ENCODE measurements around the gene IPO9.

Gene IPO9

DNA sequence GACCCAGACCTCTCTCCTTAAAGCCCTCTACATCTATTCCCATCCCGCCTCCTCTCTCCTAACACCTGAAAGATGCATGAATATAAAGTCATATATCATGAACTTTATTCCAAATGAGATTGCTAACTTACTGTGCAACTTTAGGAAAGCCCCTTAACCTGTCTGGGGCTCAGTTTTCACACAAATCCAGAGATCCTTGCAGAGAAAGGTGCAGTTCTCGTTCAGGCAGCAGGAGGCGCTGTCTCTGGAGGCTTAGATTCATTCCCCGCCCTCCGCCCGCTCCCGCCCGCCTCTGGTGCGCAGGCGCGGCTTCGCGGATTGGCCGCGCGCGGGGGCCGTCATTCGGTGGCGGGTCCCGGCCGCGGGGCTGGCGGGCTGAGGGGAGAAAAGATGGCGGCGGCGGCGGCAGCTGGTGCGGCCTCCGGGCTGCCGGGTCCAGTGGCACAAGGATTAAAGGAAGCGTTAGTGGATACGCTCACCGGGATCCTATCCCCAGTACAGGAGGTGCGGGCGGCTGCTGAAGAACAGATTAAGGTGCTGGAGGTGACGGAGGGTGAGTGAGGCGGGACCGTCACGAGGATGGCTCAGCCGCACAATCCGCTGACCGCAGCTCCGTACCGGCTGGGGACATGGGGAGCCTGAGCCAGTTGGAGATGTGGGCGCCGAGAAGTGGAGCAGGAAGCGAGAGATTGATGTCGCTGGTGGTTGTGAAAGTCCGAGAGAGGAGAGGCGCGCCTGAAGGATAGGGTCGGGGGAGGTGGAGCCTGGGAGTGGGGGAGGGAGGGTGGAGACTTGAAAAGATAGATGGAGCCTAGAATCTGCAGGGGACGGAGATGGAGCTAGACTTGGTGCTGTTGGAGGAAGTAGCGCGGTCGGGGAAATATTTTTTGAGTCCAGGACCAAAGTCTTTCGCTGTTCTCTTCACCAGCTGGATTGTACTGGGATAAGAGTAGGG is at the start of gene IPO9:
Gene IPO9 (plus strand): TSS at position 338 of the 955 bp plus-strand sequence. CDS start 53 bp downstream, at position 391.
- DNase-seq, result peak; percentile 91

DNA sequence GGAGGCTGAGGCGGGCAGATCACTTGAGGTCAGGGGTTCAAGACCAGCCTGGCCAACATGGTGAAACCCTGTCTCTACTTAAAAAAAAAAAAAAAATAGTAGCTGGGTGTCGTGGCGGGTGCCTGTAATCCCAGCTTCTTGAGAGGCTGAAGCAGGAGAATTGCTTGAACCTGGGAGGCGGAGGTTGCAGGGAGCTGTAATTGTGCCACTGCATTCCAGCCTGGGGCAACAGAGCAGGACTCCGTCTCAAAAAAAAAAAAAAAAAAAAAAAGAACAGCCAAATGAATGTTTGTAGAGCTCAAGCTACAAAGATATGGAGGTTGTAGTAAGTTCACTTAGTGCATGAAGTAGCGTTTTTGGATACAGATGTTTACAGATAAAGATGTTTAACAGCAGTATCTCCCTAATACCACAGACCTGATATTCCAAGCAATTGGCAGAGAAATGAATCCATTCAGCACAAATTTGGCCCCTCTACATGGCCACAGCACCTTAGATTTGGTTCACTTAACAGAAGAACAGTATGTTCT is 49.5 kb upstream of the IPO9 start:
- no peak for DNase-seq

DNA sequence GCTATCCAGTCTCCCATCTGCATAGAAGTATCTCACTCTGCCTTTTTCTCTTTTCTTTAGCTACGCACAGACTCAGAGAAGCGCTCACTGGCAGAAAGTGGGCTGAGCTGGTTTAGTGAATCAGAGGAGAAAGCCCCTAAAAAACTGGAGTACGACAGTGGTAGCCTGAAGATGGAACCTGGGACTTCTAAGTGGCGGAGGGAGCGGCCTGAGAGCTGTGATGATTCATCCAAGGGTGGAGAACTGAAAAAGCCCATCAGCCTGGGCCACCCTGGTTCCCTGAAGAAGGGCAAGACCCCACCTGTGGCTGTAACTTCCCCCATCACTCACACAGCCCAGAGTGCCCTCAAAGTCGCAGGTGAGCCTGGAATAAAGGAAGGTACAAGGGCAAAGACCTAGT is 48.0 kb upstream of the IPO9 start:
- DNase-seq, result no peak

DNA sequence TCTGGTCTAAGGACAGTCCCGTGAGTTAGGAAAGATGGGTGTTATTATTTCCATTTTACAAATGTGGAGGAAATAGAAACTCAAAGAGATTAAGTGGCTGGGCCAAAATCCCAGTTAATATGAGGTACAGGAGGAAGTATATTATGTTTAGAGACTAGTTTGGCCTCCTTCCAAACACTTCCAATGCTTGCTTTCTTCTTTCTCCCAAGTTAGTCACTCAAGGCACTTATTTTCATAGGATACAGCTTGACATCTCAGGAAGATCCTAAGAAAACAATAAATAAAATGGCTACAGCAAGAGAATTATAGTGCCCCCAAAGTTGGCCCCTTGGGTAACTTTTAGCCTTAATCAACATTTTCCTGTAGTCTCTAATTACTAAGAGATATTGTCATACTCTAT is 47.5 kb upstream of the IPO9 start:
- peak; percentile 62 for DNase-seq

DNA sequence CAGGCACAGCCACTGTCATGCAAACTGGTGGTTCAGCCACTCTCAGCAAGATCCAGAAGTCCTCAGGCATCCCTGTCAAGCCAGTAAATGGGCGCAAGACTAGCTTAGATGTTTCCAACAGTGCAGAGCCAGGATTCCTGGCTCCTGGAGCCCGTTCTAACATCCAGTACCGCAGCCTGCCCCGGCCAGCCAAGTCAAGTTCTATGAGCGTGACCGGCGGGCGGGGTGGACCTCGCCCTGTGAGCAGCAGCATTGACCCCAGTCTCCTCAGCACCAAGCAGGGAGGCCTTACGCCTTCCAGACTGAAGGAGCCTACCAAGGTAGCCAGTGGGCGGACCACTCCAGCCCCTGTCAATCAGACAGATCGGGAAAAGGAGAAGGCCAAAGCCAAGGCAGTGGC is 46.6 kb upstream of the IPO9 start:
- DNase-seq, result no peak

DNA sequence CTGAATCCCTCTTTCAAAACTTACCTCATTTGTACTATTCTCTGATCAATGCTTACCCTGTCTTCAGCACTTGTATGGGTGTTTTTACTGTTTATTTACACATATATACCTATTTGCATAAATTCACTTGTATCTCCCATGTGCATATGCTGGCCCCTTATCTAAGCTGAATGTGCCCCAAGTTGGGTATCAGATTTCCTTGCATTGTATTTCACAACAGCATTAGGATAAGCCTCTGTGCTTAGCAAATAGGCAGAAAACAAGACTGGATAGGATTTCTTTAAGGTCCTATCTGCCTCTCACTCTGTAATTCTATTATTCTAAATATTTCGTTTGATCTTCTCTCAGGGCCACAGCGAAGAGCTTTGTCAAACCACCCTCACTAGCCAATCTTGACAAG is 45.9 kb upstream of the IPO9 start:
- no peak for DNase-seq

DNA sequence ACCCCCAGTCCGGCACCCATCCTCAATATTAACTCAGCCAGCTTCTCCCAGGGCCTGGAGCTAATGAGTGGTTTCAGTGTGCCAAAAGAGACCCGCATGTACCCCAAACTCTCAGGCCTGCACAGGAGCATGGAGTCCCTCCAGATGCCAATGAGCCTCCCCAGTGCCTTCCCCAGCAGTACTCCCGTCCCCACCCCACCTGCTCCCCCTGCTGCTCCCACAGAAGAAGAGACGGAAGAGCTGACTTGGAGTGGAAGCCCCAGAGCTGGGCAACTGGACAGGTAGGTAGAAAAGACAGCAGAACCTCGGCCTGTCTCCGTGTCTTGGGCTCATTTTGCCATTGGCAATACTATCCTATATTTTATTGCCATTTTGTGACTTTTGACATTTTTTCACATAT is 45.4 kb upstream of the IPO9 start:
- no peak for DNase-seq

DNA sequence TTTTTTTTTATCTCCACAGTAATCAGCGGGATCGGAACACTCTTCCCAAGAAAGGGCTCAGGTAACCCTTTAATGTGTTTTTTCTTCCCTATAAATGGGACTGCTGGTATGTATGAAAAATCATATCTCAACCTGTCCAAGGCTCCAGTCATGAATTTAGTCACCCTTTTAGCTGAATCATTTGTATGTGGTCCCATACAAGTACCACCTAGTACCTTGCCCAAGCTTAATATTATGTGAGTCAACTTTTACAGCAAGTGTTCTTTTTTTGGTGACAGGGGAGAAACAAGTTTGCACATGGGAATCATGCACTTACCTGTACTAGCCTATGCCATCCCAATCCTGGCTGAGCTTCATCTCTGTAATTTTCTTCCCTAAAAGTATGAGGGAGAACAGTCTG is 43.7 kb upstream of the IPO9 start:
- DNase-seq, result no peak

DNA sequence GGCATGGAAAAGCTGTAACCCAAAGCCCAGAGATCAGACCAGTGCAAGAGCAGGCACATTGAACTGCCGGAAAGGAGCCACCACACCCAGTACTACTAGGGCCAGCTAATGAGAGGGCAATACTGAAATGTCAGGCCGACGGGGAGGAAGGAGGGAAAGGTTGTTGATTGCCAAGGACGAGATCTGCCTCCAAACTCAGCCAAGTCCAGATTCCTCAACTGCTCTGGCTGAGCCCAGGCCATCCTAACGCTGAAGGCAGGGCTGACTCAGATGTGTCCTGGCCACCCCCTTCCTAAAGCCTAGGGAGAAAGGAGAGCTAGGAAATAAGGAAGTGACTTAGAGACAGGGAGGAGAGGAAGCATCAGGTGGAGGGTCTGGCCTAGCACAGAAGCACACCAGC is 42.1 kb upstream of the IPO9 start:
- no peak for DNase-seq

DNA sequence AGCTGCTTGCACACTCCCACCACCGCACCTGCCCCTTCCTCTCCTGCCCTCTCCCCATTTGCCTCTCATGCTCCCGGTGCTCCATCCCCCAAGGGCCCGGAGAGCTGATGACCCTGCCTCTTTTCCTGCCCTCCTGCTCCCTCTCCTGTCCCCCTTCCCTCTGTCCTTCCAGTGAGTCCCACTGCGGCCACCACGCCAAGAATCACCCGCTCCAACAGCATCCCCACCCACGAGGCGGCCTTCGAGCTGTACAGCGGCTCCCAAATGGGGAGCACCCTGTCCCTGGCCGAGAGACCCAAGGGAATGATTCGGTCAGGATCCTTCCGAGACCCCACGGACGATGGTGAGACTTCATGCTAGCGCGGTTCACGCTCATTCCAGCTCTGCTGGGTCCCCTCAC is 40.7 kb upstream of the IPO9 start:
- DNase-seq, result no peak

DNA sequence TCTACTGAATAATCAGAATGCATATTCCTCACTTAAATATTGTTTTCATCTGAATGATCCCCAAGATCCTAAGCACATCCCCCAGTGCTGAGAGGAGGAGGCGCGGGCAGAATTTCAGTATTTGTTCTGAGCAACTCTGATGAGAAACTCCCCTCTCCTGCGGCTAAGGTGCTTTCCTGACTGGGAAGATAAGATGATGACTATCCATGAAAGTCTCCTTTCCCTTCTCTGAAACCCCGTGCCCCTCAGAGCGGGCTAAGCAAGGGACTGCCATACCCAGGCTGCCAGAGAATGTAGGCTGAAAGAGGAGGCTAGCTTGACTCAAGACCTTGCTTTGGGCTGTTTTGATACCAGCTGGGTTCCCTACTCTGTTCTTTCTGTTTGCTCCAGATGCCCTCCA is 39.7 kb upstream of the IPO9 start:
- no peak for DNase-seq

DNA sequence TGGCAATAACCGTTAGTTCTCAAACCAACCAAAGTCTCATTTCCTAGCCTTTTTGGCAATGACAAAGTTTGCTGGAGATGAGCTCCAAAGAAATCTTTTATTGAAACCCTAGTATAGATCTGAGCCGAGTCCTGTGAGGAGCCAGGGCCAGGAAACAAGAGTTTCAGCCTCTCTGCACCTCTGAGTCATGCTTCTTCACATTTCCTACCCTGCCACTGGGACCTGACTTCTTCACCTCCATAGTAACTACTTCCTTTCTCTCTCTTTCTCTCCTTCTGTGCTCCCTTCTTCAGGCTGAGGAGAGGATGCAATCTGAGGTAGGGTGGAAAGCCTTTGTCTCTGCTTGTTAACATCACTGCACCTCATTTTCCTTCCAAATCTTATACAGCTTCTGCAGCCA is 38.7 kb upstream of the IPO9 start:
- DNase-seq, result peak; percentile 69

DNA sequence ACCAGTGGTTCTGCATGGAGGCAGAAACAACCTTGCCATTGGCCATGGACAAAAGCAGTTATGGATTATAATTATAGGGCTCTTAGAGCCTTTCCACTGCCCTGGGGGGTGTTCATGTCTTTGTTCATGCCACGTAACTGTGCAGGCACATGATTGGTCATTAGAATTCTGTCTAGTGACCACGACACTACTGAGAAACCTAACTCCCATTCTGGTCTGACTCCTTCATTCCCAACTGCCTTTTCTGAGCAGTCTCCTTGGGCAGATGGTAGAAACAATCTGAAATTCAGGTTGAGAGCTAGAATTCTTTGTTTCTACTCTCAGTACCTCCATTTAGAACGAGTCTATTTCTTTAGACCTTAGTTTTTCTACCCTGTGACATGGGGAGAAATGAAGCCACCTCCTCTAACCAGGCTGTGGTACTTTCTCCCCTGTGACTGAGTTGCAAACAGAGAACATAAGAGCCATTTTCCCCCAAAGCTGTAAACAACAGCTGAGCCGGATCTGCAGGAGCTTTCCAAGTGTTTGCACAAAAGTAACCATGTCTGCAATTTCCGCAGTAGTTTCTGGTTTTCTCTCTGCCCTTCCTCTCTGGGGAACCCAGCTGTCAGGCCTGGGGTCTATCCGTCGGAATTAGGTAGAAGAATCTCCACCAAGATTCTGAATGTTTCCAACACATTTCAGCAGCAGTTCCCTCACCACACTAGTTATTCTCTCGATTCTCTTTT is 37.7 kb upstream of the IPO9 start:
- DNase-seq, result no peak

DNA sequence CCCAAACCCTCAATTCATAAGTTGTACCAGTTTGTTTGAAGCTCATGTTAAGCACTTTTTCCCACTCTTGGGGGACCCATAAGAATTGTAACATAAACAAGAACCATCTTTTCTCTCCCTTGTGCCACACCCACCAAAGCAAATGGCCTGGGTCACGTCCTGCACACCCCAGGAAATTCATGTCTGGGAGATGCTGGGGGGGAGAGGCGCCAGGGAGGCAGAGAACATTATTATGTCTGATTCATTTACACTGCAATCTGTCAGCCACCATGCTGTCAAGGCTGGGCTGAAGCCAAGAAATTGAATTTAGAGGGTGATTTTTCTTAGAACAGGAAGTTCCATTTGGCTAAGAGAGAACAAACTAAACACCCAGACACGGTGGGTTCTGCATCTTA is 37.2 kb upstream of the IPO9 start:
- DNase-seq, result peak; percentile 95

DNA sequence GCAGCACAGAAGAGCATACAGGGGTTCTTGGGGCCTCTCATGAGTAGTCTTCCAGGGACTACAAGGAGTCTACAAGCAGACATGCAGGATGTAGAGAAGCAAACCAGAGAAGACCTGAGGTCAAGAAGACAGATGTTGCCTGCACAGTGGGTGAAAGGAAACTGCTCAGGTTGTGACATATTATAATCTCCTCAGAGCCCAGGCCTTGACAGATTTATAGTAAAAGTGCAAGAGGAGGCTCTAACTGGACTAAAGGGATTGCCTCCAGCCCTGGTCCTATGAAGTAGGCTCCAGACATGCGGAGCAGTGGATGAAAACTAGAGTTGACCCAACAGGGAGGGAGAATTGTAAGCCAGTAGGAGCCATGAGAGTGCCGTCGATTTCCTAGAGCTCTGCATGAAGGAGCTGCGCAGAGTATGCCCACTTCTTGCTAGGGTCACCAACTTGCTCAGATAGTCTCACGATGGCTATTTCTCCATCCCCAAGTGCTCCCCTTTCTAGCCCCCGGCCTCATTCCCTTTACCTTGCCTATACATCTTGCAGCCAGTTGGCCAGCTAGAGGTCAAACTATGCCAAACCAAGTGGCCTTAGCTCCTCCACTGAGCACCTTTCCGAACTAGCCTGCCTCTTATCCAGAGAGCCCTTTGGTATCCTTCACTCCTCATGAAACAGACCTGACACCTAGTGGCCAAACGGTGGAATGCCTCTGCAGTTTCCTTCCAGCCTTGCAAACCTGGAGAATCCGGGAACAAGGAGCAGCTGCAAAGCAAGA is 36.2 kb upstream of the IPO9 start:
- peak; percentile 88 for DNase-seq

DNA sequence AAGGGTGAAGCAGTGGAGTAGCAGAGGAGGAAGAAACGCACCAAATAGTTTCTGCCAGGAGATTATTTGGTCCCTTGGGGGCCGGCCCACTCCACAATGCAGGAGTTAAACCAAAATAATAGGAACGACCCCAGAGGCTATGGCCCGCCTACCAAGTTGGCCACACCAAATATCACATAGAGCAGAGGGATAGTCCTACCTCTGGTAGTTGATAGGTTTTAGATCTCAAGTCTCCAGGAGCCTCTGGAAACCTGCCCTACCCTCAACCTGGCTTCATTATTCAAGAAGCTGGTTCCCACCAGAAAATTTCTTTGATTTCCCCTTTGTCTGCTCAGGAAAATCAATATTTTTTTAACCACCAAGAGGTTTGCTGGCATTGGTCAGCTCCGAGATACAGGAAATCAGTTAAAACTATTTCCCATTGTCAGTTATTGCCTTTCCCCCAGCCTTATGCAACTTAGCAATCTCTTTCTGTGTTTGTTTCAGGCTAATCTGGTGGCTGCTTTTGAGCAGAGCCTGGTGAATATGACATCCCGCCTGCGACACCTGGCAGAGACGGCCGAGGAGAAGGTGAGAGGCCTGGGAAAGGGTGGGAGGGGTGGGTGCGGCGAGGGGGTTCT is 35.5 kb upstream of the IPO9 start:
- DNase-seq, result no peak

DNA sequence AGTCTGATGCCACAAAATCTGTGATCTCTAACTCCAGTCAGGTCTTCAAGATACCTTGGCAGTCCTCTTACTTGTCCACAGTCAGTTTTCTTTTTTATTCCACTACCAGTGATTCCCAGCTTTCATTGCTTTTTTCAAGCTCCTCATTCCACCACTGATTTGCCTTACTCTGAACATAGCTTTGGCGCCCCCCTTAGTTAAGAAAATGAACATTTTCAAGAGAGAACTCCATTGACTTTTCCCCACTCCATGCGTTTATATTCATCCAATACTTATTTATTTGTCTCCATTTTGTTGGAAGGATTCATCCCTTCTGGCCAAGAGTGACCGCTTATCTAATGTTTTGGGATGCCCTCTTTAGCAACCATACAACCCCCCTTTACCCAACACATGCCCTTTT is 33.9 kb upstream of the IPO9 start:
- DNase-seq, result peak; percentile 42

DNA sequence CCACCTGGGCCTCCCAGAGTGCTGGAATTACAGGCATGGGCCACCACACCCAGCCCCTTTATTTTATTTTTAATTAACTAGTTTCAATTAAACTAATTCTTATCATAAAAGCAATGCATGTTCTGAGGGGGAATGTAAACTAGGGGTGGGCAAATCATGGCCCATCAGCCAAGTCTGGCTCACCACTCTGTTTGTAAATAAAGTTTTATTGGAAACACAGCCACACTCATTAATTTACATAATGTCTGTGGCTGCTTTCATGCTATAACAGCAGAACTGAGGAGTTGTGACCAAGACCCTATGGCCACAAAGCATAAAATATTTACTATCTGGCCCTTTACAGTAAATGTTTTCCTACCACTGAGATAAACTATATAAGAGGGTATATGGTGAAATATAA is 28.7 kb upstream of the IPO9 start:
- DNase-seq, result no peak

DNA sequence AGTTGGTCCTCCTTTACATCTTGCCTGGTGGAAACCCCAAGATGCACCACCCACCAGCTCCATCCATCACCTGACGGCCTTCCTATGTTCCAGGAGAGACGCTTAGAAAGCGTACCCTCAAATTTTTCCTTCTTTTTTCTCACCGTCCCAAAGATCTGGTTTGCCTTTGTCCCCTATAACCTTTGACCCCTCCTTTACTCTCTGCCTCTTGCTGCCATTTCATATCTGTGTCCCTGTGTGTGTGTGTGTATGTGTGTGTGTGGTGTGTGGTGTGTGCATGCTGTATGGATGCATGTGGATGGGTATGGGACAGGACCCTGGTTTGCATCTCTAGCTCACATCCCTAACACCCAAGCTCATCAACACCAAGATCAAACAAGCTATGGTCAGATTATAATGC is 22.2 kb upstream of the IPO9 start:
- no peak for DNase-seq

DNA sequence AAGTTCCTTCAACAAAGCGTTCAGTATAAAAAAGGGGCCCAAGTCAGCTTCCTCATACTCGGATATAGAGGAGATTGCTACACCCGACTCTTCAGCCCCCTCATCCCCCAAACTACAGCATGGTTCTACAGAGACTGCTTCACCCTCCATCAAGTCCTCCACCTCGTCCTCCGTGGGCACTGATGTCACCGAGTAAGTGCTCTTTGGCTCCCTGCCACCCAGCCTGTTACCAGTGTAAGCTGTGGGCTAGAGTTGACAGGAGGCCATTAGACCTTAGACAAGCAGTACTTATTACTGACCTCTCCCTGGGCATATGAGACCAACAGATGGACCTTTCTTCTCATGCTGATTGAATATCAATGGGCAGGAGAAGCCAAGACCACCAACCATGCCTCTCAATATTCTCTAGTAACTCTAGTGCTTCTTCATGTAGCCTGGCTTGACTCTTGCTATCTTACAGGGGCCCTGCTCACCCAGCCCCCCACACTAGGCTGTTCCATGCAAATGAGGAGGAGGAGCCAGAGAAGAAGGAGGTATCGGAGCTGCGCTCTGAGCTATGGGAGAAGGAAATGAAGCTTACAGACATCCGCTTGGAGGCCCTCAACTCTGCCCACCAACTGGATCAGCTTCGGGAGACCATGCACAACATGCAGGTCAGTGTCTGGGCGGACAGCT is 20.9 kb upstream of the IPO9 start:
- no peak for DNase-seq

DNA sequence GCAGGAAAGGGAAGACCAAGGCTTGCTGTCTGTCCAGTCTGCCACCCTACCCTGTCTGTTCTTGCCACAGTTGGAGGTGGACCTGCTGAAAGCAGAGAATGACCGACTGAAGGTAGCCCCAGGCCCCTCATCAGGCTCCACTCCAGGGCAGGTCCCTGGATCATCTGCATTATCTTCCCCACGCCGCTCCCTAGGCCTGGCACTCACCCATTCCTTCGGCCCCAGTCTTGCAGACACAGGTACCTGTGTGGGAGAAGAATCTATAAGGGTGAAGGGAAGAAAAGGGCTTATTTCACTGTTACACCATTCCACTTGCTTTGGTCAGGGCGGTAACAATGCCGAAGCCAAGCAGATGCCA is 20.3 kb upstream of the IPO9 start:
- DNase-seq, result no peak

DNA sequence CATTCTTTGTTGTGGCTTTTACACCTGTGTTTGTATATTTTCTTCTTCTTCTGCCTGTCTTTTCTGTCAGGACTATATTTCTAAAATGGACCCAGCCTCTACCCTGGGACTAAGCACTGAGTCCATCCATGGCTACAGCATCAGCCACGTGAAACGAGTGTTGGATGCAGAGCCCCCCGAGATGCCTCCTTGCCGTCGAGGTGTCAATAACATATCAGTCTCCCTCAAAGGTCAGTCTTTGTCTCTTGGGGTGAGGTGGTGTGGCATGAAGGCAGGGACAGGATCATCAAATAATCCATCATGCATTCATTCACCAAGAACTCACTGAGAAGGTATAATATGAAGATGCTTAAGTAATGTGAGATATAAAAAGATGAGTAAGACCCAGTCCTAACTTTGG is 19.1 kb upstream of the IPO9 start:
- DNase-seq, result no peak

All from fibroblast of upper back skin (primary cell).